Left cardiac atrium (tissue), 4 donors: ENCODE results near the gene LARP1. TPM values are rescaled to one million over a fixed set of nuclear protein-coding genes. Genes with fewer than 3 reads are reported as not detected.
A peak's percentile ranks its signal among the peaks of the same experiment; 100 is the strongest.

ENCODE experiments used
- ATAC-seq, 2 donors: fragments of 200-7000 bp; cut with Tn5 transposase; one replicate each; pipeline ENCODE4 v1.9.1; 2020; ENCODE audit warnings: mild to moderate bottlenecking in 2 of 2, moderate library complexity in 2 of 2
- DNase-seq: peaks from one replicate; pipeline ENCODE4 v3.0.0-alpha.2; 2020
- intact Hi-C, 2 donors: fragments of 100-400 bp; cut with DNase I; formaldehyde crosslinking; loops; one replicate each; pipeline versions ENCODE4 v1.14.1 to v1.15.1; 2022 to 2023
- total RNA-seq, 2 donors: library from RNA; stranded (reverse); fragmentation: NEBNext Ultra II Directional; extraction: Animal tissue kit (Norgen Biotek cat#: 25700); gene quantifications; one replicate each; pipeline ENCODE4 v1.2.1, GENCODE V29; 2021
- donor health status: DM: no; HTN: yes; CAD: no.
- donor health status: DM: no; HTN: yes; CAD: no; lungs with severe emphysema.
- donor health status: DM: yes; HTN: yes; CAD: no.
- donor health status: Dilated cardiomyopathy.

LARP1 gene
- total RNA-seq, 2 donors from 2014 or later = 105 to 145 TPM

GRCh38 chr5:154837009-154837901 is 82.1 kb downstream of the LARP1 start:
- no peak for ATAC-seq
- DNase-seq = no peak
- intact Hi-C loops = no loop called here

- DNase-seq (no peak), ATAC-seq (peak in 1 of 2 donors; percentile 43)
- intact Hi-C loops = no loop called here
Observed at GRCh38 chr5:154840435-154841272, 85.5 kb downstream of the LARP1 start.

GRCh38 chr5:154841273-154841661 is 86.1 kb downstream of the LARP1 start:
- ATAC-seq = no peak
- no peak for DNase-seq
- intact Hi-C loops = no loop called here

GRCh38 chr5:154842689-154843530 is 87.7 kb downstream of the LARP1 start:
- ATAC-seq (no peak), DNase-seq (no peak)
- intact Hi-C loops = no loop called here

- no peak for DNase-seq
- intact Hi-C loops = no loop called here
- ATAC-seq = no peak
Observed at GRCh38 chr5:154844809-154845208, 89.6 kb downstream of the LARP1 start.

- intact Hi-C loops = no loop called here
- no peak for DNase-seq
- ATAC-seq = no peak
Observed at GRCh38 chr5:154849264-154849785, 94.1 kb downstream of the LARP1 start.

- ATAC-seq (peak; percentile 53 to 56), DNase-seq (no peak)
- intact Hi-C loops = no loop called here
Observed at GRCh38 chr5:154849791-154850201, 94.6 kb downstream of the LARP1 start.

- ATAC-seq (peak; percentile 99), DNase-seq (peak; percentile 81)
- intact Hi-C loops = no loop called here
Observed at GRCh38 chr5:154850255-154851062, 95.3 kb downstream of the LARP1 start, which contains the start of gene FAXDC2. FAXDC2 (minus strand) TSS chr5:154850603; CDS start chr5:154838178, 12,425 bp downstream.

- intact Hi-C loops = no loop called here
- ATAC-seq = no peak
Observed at GRCh38 chr5:154851351-154851750, 96.2 kb downstream of the LARP1 start.

GRCh38 chr5:154857530-154858296 is 102.5 kb downstream of the LARP1 start:
- peak; percentile 84 to 89 for ATAC-seq
- intact Hi-C loops = loop anchor here in 1 of 2 donors (5.0 kb wide), 1 partner anchor 100 kb away; the partner anchor contains the start of gene LARP1
- peak; percentile 97 for DNase-seq

More at GRCh38 chr5:154851351-154851750, 96.2 kb downstream of the LARP1 start:
- no peak for DNase-seq

GRCh38 chr5:154858297-154858971 is 103.3 kb downstream of the LARP1 start, which contains the start of gene CNOT8:
CNOT8 (plus strand) TSS chr5:154858627; CDS start chr5:154863279, 4,652 bp downstream.
- DNase-seq (peak; percentile 99), ATAC-seq (peak; percentile 93 to 94)
- intact Hi-C loops = loop anchor here in 1 of 2 donors (5.0 kb wide), 1 partner anchor 101 kb away; the partner anchor contains the start of gene LARP1

- intact Hi-C loops = loop anchor here in 1 of 2 donors (5.0 kb wide), 1 partner anchor 102 kb away; the partner anchor contains the start of gene LARP1
- ATAC-seq (no peak), DNase-seq (no peak)
Observed at GRCh38 chr5:154858972-154859871, 104.0 kb downstream of the LARP1 start.

GRCh38 chr5:154860123-154860522 is 104.9 kb downstream of the LARP1 start:
- no peak for DNase-seq
- intact Hi-C loops = no loop called here

GRCh38 chr5:154860765-154861164 is 105.6 kb downstream of the LARP1 start:
- no peak for DNase-seq
- ATAC-seq = no peak
- intact Hi-C loops = no loop called here

More at GRCh38 chr5:154860123-154860522, 104.9 kb downstream of the LARP1 start:
- ATAC-seq = no peak

GRCh38 chr5:154861946-154862345 is 106.8 kb downstream of the LARP1 start:
- intact Hi-C loops = no loop called here
- DNase-seq = no peak
- no peak for ATAC-seq
